Measurements from ENCODE around the gene RIPPLY3.

The RIPPLY3 gene, protein sequence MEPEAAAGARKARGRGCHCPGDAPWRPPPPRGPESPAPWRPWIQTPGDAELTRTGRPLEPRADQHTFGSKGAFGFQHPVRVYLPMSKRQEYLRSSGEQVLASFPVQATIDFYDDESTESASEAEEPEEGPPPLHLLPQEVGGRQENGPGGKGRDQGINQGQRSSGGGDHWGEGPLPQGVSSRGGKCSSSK

GRCh38 chr21:37006486-37007291 lies at the start of gene RIPPLY3:
Gene RIPPLY3 (plus strand): TSS chr21:37006702. CDS start chr21:37006773, 71 bp downstream.
- DNase-seq: no peak

DNA sequence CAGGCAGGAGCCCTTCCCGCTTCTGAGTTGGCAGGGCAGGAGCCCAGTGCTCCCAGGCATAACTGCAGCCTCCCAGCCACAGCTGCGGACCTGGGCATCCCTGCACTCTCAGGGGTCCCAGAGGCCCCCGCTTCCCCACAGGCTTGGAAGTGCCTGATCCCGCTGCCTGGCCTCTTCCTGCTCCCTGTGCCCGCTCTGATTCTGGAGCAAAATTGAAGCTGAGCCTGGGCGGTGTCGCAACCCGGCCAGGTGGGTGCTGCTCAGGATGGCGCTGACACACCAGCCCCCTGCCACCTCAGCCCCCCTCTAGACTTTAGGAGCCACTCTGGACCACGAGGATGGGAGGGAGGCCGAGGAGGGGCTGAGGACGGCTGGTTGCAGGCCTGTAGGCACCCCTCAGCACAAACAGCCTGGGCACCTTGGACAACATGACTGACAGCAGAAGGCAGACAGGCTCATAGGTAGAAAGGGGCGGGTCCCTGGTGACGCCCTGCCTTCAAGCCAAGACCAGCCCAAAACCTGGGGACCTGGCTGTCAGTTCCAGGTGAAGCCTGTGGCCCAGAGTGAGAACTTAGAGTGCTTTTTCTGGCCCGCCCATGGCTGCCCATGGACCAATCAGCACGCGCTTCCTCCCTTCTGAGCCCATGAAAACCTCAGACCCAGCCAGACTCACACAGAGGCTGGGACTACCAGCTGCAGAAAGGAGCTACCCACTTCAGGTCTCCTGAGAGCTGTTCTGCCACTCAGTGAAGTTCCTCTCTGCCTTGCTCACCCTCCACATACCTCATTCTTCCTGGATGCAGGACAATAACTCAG lies 47.3 kb upstream of the RIPPLY3 start:
- no peak for DNase-seq

DNA sequence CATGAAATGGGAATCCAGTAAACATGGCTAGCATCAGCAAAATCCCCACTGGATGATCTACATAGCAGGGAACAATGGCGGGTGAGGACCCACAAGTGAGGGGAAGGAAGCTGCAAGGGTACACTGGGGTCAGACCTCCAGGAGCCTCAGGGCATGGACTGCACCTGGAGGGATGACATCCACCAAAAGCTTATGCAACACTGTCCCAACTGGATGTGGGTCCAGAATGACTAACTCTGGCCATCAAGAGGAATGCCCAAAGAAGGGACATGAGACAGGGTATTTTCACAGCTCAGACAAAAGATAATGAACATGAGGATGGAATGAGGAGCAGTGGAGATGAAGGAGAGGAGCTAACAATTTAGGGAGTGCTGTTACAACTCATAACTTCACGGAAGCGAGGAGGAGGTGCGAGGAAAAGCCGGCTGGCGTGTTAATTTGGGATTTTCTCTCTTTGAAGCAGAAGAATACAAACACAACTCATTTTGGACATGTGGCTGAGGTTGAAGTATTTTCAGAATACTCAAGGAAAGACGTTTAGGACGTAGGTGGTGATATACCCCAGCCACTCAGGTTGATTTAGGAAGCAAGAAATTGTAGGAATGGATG lies 45.7 kb upstream of the RIPPLY3 start:
- DNase-seq: no peak

GRCh38 chr21:36962098-36962780 lies 44.3 kb upstream of the RIPPLY3 start:
- DNase-seq: no peak

DNA sequence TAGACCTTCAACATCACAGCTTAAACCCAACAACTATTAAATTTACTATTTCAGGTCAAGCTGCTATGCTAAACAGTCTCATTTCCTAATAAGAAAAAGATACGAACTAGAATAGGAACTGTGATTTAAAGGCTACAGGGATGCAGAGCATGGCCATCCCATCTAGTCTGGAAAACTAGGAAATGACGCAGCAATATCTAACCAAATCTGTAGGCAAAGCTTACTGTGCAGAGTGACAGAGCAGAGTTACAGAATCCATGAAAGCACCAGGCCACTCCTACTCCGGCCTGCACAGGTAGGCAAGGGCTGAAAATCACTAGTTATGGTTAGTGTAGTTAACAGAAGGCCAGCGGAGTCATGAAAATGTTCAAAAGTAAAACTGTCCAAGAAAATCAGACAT lies 42.1 kb upstream of the RIPPLY3 start:
- DNase-seq: no peak

GRCh38 chr21:36964827-36965719 lies 41.4 kb upstream of the RIPPLY3 start:
- no peak for DNase-seq

DNA sequence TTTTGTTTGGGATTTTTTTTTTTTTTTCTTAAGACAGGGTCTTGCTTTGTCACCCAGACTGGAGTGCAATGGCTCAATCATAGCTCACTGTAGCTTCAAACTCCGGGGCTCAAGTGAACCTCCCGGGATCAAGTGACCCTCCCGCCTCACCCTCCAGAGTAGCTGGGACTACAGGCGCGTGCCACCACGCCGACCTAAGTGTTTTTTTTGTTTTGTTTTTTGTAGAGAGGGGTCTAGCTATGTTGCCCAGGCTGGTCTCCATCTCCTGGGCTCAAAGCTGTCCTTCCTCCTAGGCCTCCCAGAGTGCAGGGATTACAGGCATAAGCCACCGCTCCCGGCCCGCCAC lies 40.8 kb upstream of the RIPPLY3 start:
- no peak for DNase-seq

DNA sequence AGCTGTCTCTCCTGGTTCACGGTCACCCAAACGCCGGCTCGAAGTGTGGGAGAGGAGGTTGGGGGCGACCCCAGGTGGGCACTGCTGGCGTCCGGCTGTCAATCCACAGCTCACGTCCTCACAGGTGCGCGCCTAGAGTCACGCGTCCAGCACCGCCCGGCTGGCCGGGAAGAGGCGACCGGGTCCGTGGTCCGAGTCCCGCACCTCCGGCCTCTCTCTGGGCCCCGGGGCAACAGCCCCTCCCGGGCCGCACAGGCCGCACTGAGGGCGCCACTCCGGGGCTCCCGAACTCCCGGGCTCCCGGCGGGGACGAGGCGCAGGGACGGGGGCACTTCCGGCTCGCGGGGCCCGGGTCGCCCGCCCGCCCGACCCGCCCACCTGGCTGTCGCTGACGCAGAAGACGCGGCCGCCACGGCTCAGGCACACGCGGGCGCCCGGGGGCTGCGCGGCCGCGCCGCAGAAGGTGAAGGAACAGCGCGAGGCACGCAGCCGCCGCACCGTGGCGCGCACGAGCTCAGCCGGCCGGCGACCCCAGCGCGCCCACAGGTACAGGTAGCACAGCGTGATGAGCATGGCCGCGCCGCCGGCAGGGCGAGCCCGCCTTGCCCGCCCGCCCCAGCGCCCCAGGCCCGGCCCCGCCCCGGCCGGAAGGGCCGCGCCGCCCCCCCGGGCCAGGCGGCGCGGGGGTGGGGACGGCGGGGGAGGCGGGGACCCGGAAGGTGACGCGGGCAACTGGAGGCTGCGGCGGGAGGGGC lies 40.3 kb upstream of the RIPPLY3 start, which contains the start of gene HLCS:
Gene HLCS, minus strand, starts transcription at position 604 of the 755 bp plus-strand sequence. Its CDS starts 31 bp downstream, at position 573.
- DNase-seq: peak in 11 of 14 donors; percentile 6 to 77 (median 43)

- DNase-seq: peak in 4 of 14 donors; percentile 36 to 60 (median 42)
These were observed 39.4 kb upstream of the RIPPLY3 start for GRCh38 chr21:36966821-36967768.

DNA sequence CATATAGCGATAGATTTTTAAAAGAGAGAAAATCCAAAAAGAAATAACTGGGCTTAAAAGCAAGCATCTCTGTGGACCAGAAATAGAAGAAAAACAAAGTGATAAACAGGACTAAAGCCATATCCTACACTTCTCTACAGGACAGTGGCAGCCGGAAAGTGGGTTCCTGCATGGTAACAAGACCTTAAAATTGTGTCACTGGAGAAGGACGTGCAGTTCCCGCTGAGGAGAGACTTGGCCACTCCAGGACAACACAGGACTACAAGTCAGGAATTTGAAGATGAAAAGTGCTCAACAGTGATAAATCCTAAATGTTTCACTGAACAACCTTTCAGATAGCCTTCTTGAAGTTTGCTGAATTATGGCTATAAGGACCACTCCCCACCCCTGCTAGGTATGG lies 38.1 kb upstream of the RIPPLY3 start:
- DNase-seq: no peak

DNA sequence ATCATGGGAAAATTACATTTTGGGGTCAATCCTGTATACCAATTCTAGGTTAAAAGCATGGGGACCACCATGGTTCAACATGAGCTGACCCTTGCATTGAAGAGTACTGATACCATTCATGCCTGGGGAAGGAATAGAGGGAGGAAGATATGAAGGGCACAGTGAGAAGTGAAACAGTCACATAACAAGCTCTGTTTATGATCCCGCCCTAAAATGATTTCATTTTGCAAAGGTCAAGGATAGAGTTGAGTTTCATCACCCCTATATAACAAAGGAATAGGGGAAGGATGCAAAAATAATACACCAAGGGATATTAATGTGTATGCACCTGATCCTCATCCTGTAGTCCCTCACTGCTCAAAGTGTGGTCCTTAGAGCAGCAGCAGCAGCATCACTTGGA lies 37.5 kb upstream of the RIPPLY3 start:
- DNase-seq: no peak

DNA sequence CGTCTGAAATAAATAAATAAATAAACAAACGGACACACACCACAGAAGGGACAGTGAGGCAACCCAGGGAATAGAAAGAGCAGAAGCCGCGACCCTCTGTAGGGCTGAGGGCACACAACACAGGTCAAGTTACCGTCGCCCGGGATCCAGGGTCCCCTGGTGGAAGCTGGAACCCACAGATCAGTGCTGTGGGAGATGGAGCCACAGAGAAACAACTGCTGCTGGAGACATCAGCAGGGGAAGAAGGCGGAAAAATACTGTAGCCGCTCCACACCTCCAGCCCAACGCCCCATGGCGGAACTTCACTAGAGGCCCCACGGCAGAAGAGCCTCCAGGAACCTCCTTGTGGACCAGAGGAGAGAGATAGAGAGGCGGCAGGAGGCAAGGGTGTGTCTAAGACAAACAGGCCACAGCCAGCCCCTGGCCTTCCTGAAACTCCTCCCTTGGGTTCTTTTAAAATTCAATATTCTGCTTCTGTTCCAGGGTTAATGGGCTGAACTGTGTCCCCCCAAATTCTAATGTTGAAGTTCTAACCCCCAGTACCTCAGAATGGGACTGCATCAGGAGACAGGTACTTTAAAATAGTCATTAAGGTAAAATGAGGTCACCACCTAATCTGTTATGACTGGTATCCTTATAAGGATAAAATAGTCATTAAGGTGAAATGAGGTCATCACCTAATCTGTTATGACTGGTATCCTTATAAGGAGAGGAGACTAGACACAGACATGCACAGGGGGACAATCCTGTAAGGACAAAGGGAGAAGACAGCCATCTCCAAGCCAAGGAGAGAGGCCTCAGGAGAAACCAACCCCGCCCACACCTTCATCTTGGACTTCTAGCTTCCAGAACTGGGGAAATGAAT lies 32.3 kb upstream of the RIPPLY3 start:
- no peak for DNase-seq

DNA sequence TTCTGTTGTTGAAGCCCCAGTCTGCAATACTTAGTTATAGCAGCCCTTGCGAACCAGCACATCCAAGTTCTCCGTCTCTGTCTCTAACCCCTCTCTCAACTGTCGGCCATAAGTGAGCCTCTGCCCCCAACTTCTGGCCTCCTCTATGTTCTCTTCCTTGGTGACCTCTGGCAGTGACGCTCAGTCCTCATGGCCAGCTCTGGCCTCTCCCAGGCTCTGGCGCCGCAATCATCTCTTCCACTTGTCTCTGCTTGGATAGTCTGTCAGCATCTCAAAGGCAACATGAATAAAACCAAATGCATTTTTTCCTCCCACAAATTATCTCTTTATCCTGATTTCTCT lies 31.7 kb upstream of the RIPPLY3 start:
- no peak for DNase-seq

GRCh38 chr21:36976228-36976861 lies 30.2 kb upstream of the RIPPLY3 start:
- DNase-seq: peak in 1 of 14 donors; percentile 5

- peak in 1 of 14 donors; percentile 18 for DNase-seq
These were observed 29.4 kb upstream of the RIPPLY3 start for GRCh38 chr21:36976882-36977651.

- DNase-seq: peak in 1 of 14 donors; percentile 58
These were observed 26.0 kb upstream of the RIPPLY3 start for GRCh38 chr21:36980280-36981048.
